B cell (primary cell): Measurements from ENCODE around the gene PLA2G4D. TPM values are rescaled to one million over a fixed set of nuclear protein-coding genes. Genes with fewer than 3 reads are reported as not detected.

ENCODE experiments used
- ATAC-seq: fragments of 200-7000 bp; cut with Tn5 transposase; one replicate; pipeline ENCODE4 v1.10.0; 2021; ENCODE audit warnings: low read depth, mild to moderate bottlenecking, moderate number of reproducible peaks, moderate library complexity
- CTCF ChIA-PET: fragments of 350-600 bp; sonication (Branson Sonifier 250); formaldehyde crosslinking; loops from one replicate; lab custom pipeline; 2021; ENCODE audit warnings: antibody characterized with exemption, inconsistent platforms; lab: Charles Lee
- POLR2A ChIA-PET: fragments of 350-600 bp; sonication (Branson Sonifier 250); formaldehyde crosslinking; loops from one replicate; lab custom pipeline; 2021; ENCODE audit warnings: antibody characterized with exemption; lab: Charles Lee
- DNase-seq: peaks from one replicate; pipeline ENCODE4 v3.0.0; 2013
- H2AFZ ChIP-seq: 2 replicates; pipeline ENCODE4 v1.6.1; 2012; ENCODE audit warnings: mild to moderate bottlenecking, low read depth, low read length; ENCODE audit not compliant: insufficient read depth, poor library complexity, severe bottlenecking
- H3K27ac ChIP-seq, 2 donors: 1 replicate in 1 of 2; 2 replicates in 1 of 2; pipeline ENCODE4 v1.5.1; 2012 to 2013; ENCODE audit warnings: low read length in 2 of 2, mild to moderate bottlenecking in 2 of 2, moderate library complexity in 1 of 2
- H3K27me3 ChIP-seq, 4 experiments: fragments of 200-600 bp in 1 of 4; sonication (generic) in 1 of 4; replicated peaks in 1 of 4; 1 replicate in 2 of 4; 2 replicates in 2 of 4; pipeline versions ENCODE4 v1.6.1 to v1.7.0; 2013 to 2016; ENCODE audit warnings: low read length in 3 of 4, mild to moderate bottlenecking in 2 of 4, mixed read lengths in 1 of 4, moderate library complexity in 1 of 4; ENCODE audit not compliant: insufficient read depth in 4 of 4, control insufficient read depth in 3 of 4; ENCODE audit errors: control extremely low read depth in 1 of 4
- H3K36me3 ChIP-seq, 2 experiments: replicated peaks in 1 of 2; 1 replicate in 1 of 2; 2 replicates in 1 of 2; pipeline versions ENCODE4 v1.6.1 to v1.7.1; 2013; ENCODE audit warnings: low read length in 1 of 2; ENCODE audit not compliant: insufficient read depth in 2 of 2, control insufficient read depth in 1 of 2; ENCODE audit errors: control extremely low read depth in 1 of 2, extremely low read depth in 1 of 2
- H3K4me1 ChIP-seq, 2 donors: fragments of 200-600 bp in 1 of 2; sonication (generic) in 1 of 2; 1 replicate in 1 of 2; 2 replicates in 1 of 2; pipeline versions ENCODE4 v1.5.1 to v1.6.1; 2013 to 2017; ENCODE audit warnings: low read length in 2 of 2; ENCODE audit not compliant: control insufficient read depth in 2 of 2, insufficient read depth in 2 of 2
- H3K4me2 ChIP-seq: replicated peaks from 2 replicates; pipeline ENCODE3; 2012; ENCODE audit warnings: mild to moderate bottlenecking, low read depth, low read length; ENCODE audit not compliant: poor library complexity, severe bottlenecking
- H3K4me3 ChIP-seq, 5 experiments: fragments of 200-600 bp in 1 of 5; sonication (generic) in 1 of 5; 1 replicate in 3 of 5; 2 replicates in 2 of 5; pipeline versions ENCODE4 v1.5.1 to v1.7.0; 2011 to 2016; ENCODE audit warnings: low read length in 4 of 5, mild to moderate bottlenecking in 4 of 5, low read depth in 2 of 5, control low read depth in 1 of 5, moderate library complexity in 1 of 5; ENCODE audit not compliant: insufficient read depth in 1 of 5; ENCODE audit errors: control extremely low read depth in 1 of 5, extremely low read depth in 1 of 5
- H3K79me2 ChIP-seq: fragments of 200-600 bp; sonication (generic); one replicate; pipeline ENCODE4 v1.6.0; 2016; ENCODE audit warnings: low read length; ENCODE audit not compliant: control insufficient read depth, insufficient read depth
- H3K9ac ChIP-seq: fragments of 200-600 bp; sonication (generic); 2 replicates; pipeline ENCODE4 v1.6.1; 2017; ENCODE audit warnings: mild to moderate bottlenecking, low read length, moderate library complexity
- H3K9me3 ChIP-seq, 3 donors: one replicate each; pipeline versions ENCODE4 v1.6.1 to v1.7.1; 2013; ENCODE audit warnings: low read length in 2 of 3; ENCODE audit not compliant: control insufficient read depth in 2 of 3, insufficient read depth in 1 of 3; ENCODE audit errors: control extremely low read depth in 1 of 3
- H4K20me1 ChIP-seq: 2 replicates; pipeline ENCODE4 v1.6.0; 2012; ENCODE audit warnings: mild to moderate bottlenecking, low read length; ENCODE audit not compliant: insufficient read depth, control insufficient read depth, poor library complexity, severe bottlenecking
- H3K27ac Mint-ChIP-seq: one replicate; pipeline ENCODE4 v1.8.0; 2021; ENCODE audit warnings: mixed read lengths
- H3K27me3 Mint-ChIP-seq: one replicate; pipeline ENCODE4 v1.8.0; 2021; ENCODE audit warnings: mixed read lengths
- H3K4me1 Mint-ChIP-seq: one replicate; pipeline ENCODE4 v1.8.0; 2021; ENCODE audit warnings: mixed read lengths
- H3K4me3 Mint-ChIP-seq: one replicate; pipeline ENCODE4 v1.8.0; 2021; ENCODE audit warnings: mixed read lengths
- H3K9me3 Mint-ChIP-seq: one replicate; pipeline ENCODE4 v1.8.0; 2022; ENCODE audit warnings: mixed read lengths; ENCODE audit not compliant: insufficient read depth
- EZH2 ChIP-seq: IDR thresholded peaks from 2 replicates; pipeline ENCODE4 v1.6.1; 2012; ENCODE audit warnings: borderline replicate concordance, low read depth, mild to moderate bottlenecking, moderate library complexity, low read length; ENCODE audit not compliant: insufficient read depth, poor library complexity, severe bottlenecking
- WGBS: methylation state at CpG from one replicate; pipeline ENCODE4 v1.1.5; 2013; ENCODE audit warnings: missing lambda C conversion rate; ENCODE audit not compliant: insufficient coverage; 5-methylcytosine and 5-hydroxymethylcytosine counted together
- intact Hi-C: fragments of 100-400 bp; cut with micrococcal nuclease; formaldehyde crosslinking; loops from one replicate; pipeline ENCODE4 v1.10.0; 2022
- polyA plus RNA-seq: library from polyadenylated mRNA; depleted of rRNA; stranded (reverse); fragments of >200 nt; gene quantifications from 2 replicates; pipeline ENCODE4 v1.2.3, GENCODE V29; 2012
- total RNA-seq, 2 donors: library from RNA; stranded (reverse); fragments of 120-200 nt in 1 of 2; gene quantifications; 1 replicate in 1 of 2; 2 replicates in 1 of 2; pipeline versions ENCODE4 v1.2.3 to v1.2.4, GENCODE V29; 2013 to 2022
- TF ChIP-seq, protein P1 (sequence below): fragments of 200-600 bp; IDR thresholded peaks from one replicate; pipeline ENCODE4 v1.8.0; 2022; ENCODE audit warnings: antibody characterized with exemption, mild to moderate bottlenecking

The PLA2G4D gene
- total and polyA plus RNA-seq, 2 donors (not counting 1 experiment from before 2014, with no cell fraction given), result not detected

DNA sequence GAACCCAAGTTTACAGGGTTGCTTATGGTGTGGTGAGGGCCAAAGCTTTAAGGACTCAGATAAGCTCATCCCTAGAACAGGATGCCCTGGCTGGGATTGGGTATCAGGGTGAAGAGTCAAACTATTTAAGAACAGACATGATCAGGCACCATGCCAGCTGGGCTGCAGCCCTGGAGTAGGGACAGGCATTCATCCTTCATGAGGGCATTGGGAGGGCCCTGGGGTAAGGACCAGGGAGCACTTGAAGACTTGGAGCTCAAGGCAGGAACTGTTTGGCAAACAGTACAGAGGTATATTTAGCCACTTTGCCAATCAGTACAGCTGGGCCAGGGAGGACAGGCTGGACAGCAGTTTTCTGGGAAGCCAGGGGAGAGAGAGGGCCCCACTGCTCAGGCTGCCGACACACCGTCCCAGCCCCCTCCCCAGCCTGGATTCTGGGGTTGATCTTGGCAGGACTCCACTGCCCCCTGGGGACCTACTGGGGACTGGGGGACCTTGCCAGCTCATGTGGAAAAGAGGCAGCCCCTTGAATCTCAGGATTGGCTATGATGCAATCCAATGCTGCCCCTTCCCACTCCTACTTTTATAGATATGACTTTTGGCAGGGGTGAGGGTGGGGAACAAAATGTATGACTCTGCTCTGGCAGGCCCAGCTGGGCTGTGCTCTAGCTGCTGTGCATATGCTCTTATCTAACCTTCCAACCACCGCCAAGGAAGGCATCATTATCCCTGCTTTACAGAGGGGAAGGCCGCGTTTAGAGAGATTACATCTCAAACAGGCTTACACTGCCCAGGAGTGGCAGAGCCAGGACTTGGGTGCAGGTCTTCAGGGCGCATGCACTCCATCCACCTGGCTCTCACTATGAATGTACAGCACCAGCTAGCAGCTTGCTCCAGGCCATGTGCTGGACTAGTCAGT is 75.8 kb downstream of the PLA2G4D start:
- DNase-seq (no peak), ATAC-seq (no peak)
- no peaks in the 10 kb centered on the region for H3K79me2 ChIP-seq
- H3K27ac Mint-ChIP-seq, result no peak overlapping the region
- peaks cover 7% of the 10 kb centered on the region for H3K27me3 Mint-ChIP-seq
- no peak overlapping the region for H3K27ac ChIP-seq
- no peak for TF ChIP-seq EZH2
- TF ChIP-seq, protein P1, sequence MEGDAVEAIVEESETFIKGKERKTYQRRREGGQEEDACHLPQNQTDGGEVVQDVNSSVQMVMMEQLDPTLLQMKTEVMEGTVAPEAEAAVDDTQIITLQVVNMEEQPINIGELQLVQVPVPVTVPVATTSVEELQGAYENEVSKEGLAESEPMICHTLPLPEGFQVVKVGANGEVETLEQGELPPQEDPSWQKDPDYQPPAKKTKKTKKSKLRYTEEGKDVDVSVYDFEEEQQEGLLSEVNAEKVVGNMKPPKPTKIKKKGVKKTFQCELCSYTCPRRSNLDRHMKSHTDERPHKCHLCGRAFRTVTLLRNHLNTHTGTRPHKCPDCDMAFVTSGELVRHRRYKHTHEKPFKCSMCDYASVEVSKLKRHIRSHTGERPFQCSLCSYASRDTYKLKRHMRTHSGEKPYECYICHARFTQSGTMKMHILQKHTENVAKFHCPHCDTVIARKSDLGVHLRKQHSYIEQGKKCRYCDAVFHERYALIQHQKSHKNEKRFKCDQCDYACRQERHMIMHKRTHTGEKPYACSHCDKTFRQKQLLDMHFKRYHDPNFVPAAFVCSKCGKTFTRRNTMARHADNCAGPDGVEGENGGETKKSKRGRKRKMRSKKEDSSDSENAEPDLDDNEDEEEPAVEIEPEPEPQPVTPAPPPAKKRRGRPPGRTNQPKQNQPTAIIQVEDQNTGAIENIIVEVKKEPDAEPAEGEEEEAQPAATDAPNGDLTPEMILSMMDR, result no peak
- WGBS, result 88% methylated on average over 5 of the region's 6 CpGs
- POLR2A ChIA-PET, result no interaction called here
- H2AFZ ChIP-seq, result no peak overlapping the region
- intact Hi-C loops, result no loop called here
- H4K20me1 ChIP-seq, result no peaks in the 10 kb centered on the region
- no peaks in the 10 kb centered on the region for H3K36me3 ChIP-seq
- no peaks in the 10 kb centered on the region for H3K4me1 Mint-ChIP-seq
- CTCF ChIA-PET, result interaction anchor here (1.1 to 1.2 kb wide), 2 partner anchors 29 kb away, joined by 3 to 4 read pairs; no protein-coding TSS in a partner anchor
- no peak overlapping the region for H3K4me2 ChIP-seq
- H3K4me3 ChIP-seq, result no peak overlapping the region
- H3K9me3 ChIP-seq, result peaks cover 0 to 11% (median 0%) of the 10 kb centered on the region in 3 donors
- no peak overlapping the region for H3K9ac ChIP-seq
- H3K4me3 Mint-ChIP-seq, result no peak overlapping the region
- no peaks in the 10 kb centered on the region for H3K4me1 ChIP-seq
- no peaks in the 10 kb centered on the region for H3K9me3 Mint-ChIP-seq
- no peaks in the 10 kb centered on the region for H3K27me3 ChIP-seq

Other genes with a start within 250 kb of the PLA2G4D start
- 0.68 and 1.4 TPM in 2 replicates for gene SPTBN5, start 200.5 kb downstream of the PLA2G4D start, total RNA-seq
- 0.55 and 0.94 TPM in 2 replicates for gene SPTBN5, start 200.5 kb downstream of the PLA2G4D start, polyA plus RNA-seq
- 12.7 and 13.4 TPM in 2 replicates for gene EHD4, start 122.0 kb downstream of the PLA2G4D start, total RNA-seq
- gene EHD4, start 122.0 kb downstream of the PLA2G4D start, polyA plus RNA-seq, result 3.1 and 8.6 TPM in 2 replicates
- gene PLA2G4E, start 73.5 kb downstream of the PLA2G4D start, total RNA-seq, result not detected in 2 replicates
- not detected in 2 replicates for gene PLA2G4E, start 73.5 kb downstream of the PLA2G4D start, polyA plus RNA-seq
- not detected in 2 replicates for gene PLA2G4F, start 62.1 kb upstream of the PLA2G4D start, total RNA-seq
- gene PLA2G4F, start 62.1 kb upstream of the PLA2G4D start, polyA plus RNA-seq, result not detected in 2 replicates
- 145 and 149 TPM in 2 replicates for gene VPS39, start 113.7 kb upstream of the PLA2G4D start, total RNA-seq
- gene VPS39, start 113.7 kb upstream of the PLA2G4D start, polyA plus RNA-seq, result 82.8 and 118 TPM in 2 replicates
- 122 and 131 TPM in 2 replicates for gene GANC, start 178.6 kb upstream of the PLA2G4D start, total RNA-seq
- gene GANC, start 178.6 kb upstream of the PLA2G4D start, polyA plus RNA-seq, result 29.2 and 43.5 TPM in 2 replicates
- gene TMEM87A, start 178.9 kb upstream of the PLA2G4D start, total RNA-seq, result 61.0 and 61.5 TPM in 2 replicates
- gene TMEM87A, start 178.9 kb upstream of the PLA2G4D start, polyA plus RNA-seq, result 14.5 and 30.9 TPM in 2 replicates